Endothelial cell of umbilical vein (primary cell): ENCODE measurements around the gene ADAM22. TPM values are rescaled to one million over a fixed set of nuclear protein-coding genes. Genes with fewer than 3 reads are reported as not detected.

Experiments
- BruUV-seq: library from RNA; stranded (reverse); fragments of 400-500 nt; replicated peaks from 2 replicates; lab custom pipeline; 2021; lab: Mats Ljungman, UMichigan
- CTCF ChIA-PET: fragments of 300-600, 350-600 bp; sonication (Branson Sonifier 250); formaldehyde crosslinking; loops from one replicate; lab custom pipeline; 2021; ENCODE audit warnings: antibody characterized with exemption, inconsistent platforms; lab: Charles Lee
- POLR2A ChIA-PET: fragments of 300-600, 350-600 bp; sonication (Branson Sonifier 250); formaldehyde crosslinking; loops from one replicate; lab custom pipeline; 2021; ENCODE audit warnings: antibody characterized with exemption, inconsistent platforms; lab: Charles Lee
- DNase-seq: peaks from one replicate; pipeline ENCODE4 v3.0.0-alpha.2; 2011; ENCODE audit warnings: low read depth, low spot score
- FAIRE-seq: peaks from 2 replicates; lab custom pipeline; 2011; peaks lifted over from hg19 to GRCh38; lab: Jason Lieb, UNC
- H2AFZ ChIP-seq: 2 replicates; pipeline ENCODE4 v1.6.0; 2012; ENCODE audit warnings: low read depth, low read length, control low read depth, inconsistent platforms
- H3K27ac ChIP-seq: 2 replicates; pipeline ENCODE4 v1.5.1; 2011; ENCODE audit warnings: low read depth, mild to moderate bottlenecking, control low read depth, low read length, moderate library complexity; ENCODE audit not compliant: insufficient read depth
- H3K27me3 ChIP-seq, 2 experiments: 2 replicates each; pipeline versions ENCODE4 v1.6.0 to v1.6.1; 2011; ENCODE audit warnings: low read length in 2 of 2, mixed read lengths in 1 of 2; ENCODE audit not compliant: control insufficient read depth in 2 of 2, insufficient read depth in 2 of 2
- H3K36me3 ChIP-seq, 2 experiments: 2 replicates in 1 of 2; 3 replicates in 1 of 2; pipeline ENCODE4 v1.5.1; 2011; ENCODE audit warnings: low read length in 2 of 2, mild to moderate bottlenecking in 1 of 2, moderate library complexity in 1 of 2; ENCODE audit not compliant: control insufficient read depth in 2 of 2, insufficient read depth in 2 of 2; ENCODE audit errors: extremely low read depth in 1 of 2
- H3K4me1 ChIP-seq: 3 replicates; pipeline ENCODE4 v1.5.1; 2011; ENCODE audit warnings: mild to moderate bottlenecking, low read length; ENCODE audit not compliant: control insufficient read depth, insufficient read depth; ENCODE audit errors: extremely low read depth
- H3K4me2 ChIP-seq: 2 replicates; pipeline ENCODE4 v1.6.1; 2011; ENCODE audit warnings: low read length, control low read depth, mixed read lengths; ENCODE audit not compliant: insufficient read depth
- H3K4me3 ChIP-seq, 3 experiments: fragments of 200-600 bp in 1 of 3; sonication (generic), shearing (Covaris generic) in 1 of 3; replicated peaks in 1 of 3; 2 replicates each; pipeline ENCODE4 v1.5.1; 2011 to 2016; ENCODE audit warnings: control low read depth in 3 of 3, low read length in 3 of 3, mild to moderate bottlenecking in 2 of 3, inconsistent platforms in 1 of 3, low read depth in 1 of 3, moderate library complexity in 1 of 3; ENCODE audit not compliant: insufficient read depth in 1 of 3
- H3K79me2 ChIP-seq: 2 replicates; pipeline ENCODE4 v1.6.0; 2012; ENCODE audit warnings: low read length, inconsistent platforms; ENCODE audit not compliant: control insufficient read depth, insufficient read depth
- H3K9ac ChIP-seq: replicated peaks from 2 replicates; pipeline ENCODE3; 2011; ENCODE audit warnings: low read length, control low read depth; ENCODE audit not compliant: insufficient read depth; ENCODE audit errors: extremely low read depth
- H3K9me1 ChIP-seq: replicated peaks from 3 replicates; pipeline ENCODE4 v1.6.0; 2011; ENCODE audit warnings: mild to moderate bottlenecking, low read length; ENCODE audit not compliant: control insufficient read depth, insufficient read depth; ENCODE audit errors: extremely low read depth
- H3K9me3 ChIP-seq: replicated peaks from 2 replicates; pipeline ENCODE4 v1.5.1; 2012; ENCODE audit warnings: low read length, inconsistent platforms; ENCODE audit not compliant: control insufficient read depth, insufficient read depth
- H4K20me1 ChIP-seq: replicated peaks from 2 replicates; pipeline ENCODE3; 2011; ENCODE audit warnings: mild to moderate bottlenecking, low read length; ENCODE audit not compliant: control insufficient read depth, insufficient read depth; ENCODE audit errors: extremely low read depth
- EZH2 ChIP-seq: IDR thresholded peaks from 2 replicates; pipeline ENCODE4 v1.6.1; 2012; ENCODE audit warnings: borderline replicate concordance, low read depth, mild to moderate bottlenecking, moderate library complexity, low read length, inconsistent platforms; ENCODE audit not compliant: severe bottlenecking
- FOS ChIP-seq: IDR thresholded peaks from 2 replicates; pipeline ENCODE4 v1.6.1; 2011; ENCODE audit warnings: mild to moderate bottlenecking, low read length, moderate library complexity, borderline replicate concordance; ENCODE audit not compliant: insufficient read depth
- GATA2 ChIP-seq: IDR thresholded peaks from 2 replicates; pipeline ENCODE4 v1.7.0; 2011; ENCODE audit warnings: low read depth, mild to moderate bottlenecking, moderate library complexity, mixed read lengths, low read length; ENCODE audit not compliant: insufficient read length, insufficient read depth
- JUN ChIP-seq: IDR thresholded peaks from 2 replicates; pipeline ENCODE4 v1.6.1; 2011; ENCODE audit warnings: borderline replicate concordance, low read depth; ENCODE audit not compliant: insufficient read length, insufficient read depth
- MYC ChIP-seq: IDR thresholded peaks from one replicate; pipeline ENCODE4 v1.6.1; 2011; ENCODE audit warnings: mild to moderate bottlenecking, low read depth, low read length
- POLR2A ChIP-seq: IDR thresholded peaks from 2 replicates; pipeline ENCODE4 v1.6.1; 2012; ENCODE audit warnings: low read depth, mild to moderate bottlenecking, control low read depth, low read length
- POLR2AphosphoS5 ChIP-seq: IDR thresholded peaks from 2 replicates; pipeline ENCODE4 v1.6.1; 2012; ENCODE audit warnings: low read depth, mild to moderate bottlenecking, control low read depth, low read length, moderate library complexity; ENCODE audit not compliant: insufficient read depth
- dilution Hi-C: fragments of 300-500 bp; cut with MboI; formaldehyde crosslinking; loops from one replicate; pipeline ENCODE4 v1.15.0; 2019; ENCODE audit warnings: low sequenced_read_pairs; ENCODE audit not compliant: extremely low pct_ligation_motif_present
- intact Hi-C: fragments of 100-400 bp; cut with micrococcal nuclease; formaldehyde crosslinking; loops from one replicate; pipeline ENCODE4 v1.10.0; 2022
- polyA plus RNA-seq, 4 experiments: library from polyadenylated mRNA; depleted of rRNA in 3 of 4; stranded (reverse) in 3 of 4; unstranded in 1 of 4; fragments of >200 nt; gene quantifications; 2 replicates each; pipeline versions ENCODE4 v1.2.1 to v1.2.3, GENCODE V29; 2011 to 2012; ENCODE audit warnings: missing spikeins in 1 of 4
- total RNA-seq: library from RNA; stranded (reverse); gene quantifications from 2 replicates; pipeline ENCODE4 v1.2.3, GENCODE V29; 2021
- TF ChIP-seq, protein P1 (sequence below): IDR thresholded peaks from 2 replicates; pipeline ENCODE4 v1.6.1; 2011; ENCODE audit not compliant: insufficient read depth, insufficient read length
- TF ChIP-seq, protein P2 (sequence below), 2 donors: IDR thresholded peaks; 1 replicate in 1 of 2; 2 replicates in 1 of 2; pipeline ENCODE4 v1.5.1; 2011; ENCODE audit warnings: low read length in 2 of 2, mild to moderate bottlenecking in 2 of 2, moderate library complexity in 2 of 2, control low read depth in 1 of 2, inconsistent platforms in 1 of 2, low read depth in 1 of 2; ENCODE audit not compliant: insufficient read depth in 1 of 2; ENCODE audit errors: extremely low read depth in 1 of 2

ADAM22 gene
- total and polyA plus RNA-seq, 2 donors (not counting 3 experiments of a cell fraction or from before 2014, with no cell fraction given) = 0.33 to 0.53 TPM

DNA sequence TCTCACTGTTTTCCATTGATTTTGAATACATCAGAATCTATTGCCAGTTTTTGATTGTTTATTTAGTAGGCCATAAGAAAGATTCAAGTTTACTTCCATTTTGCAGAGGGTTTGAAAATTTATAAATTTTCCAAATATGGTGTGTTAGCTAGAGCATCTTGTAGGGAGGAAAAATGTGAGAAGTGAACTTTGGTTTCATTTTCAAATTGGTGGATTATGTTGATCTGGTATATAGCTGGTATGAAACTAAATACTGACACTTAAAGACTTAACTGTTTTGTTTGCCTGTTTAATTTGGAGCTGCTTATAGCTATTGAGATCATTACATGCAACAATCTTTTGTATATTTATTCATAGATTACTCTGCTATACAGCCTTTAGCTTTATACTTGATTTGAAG lies 108.1 kb downstream of the ADAM22 start:
- intact Hi-C loops = no loop called here
- dilution Hi-C loops = no loop called here
- BruUV-seq = no TSS peak
- Histone ChIP-seq H3K36me3 (no peaks in the 10 kb centered on the region), H3K4me3 (no peak overlapping the region), H3K79me2 (no peaks in the 10 kb centered on the region), H3K4me2 (no peak overlapping the region), H3K9me3 (no peaks in the 10 kb centered on the region), H3K27ac (no peak overlapping the region), H4K20me1 (no peaks in the 10 kb centered on the region), H3K9ac (no peak overlapping the region), H2AFZ (no peak overlapping the region), H3K9me1 (no peaks in the 10 kb centered on the region), H3K27me3 (no peaks in the 10 kb centered on the region), H3K4me1 (no peaks in the 10 kb centered on the region)
- POLR2A ChIA-PET = no interaction called here
- CTCF ChIA-PET = interaction anchor here (1.5 kb wide), 1 partner anchor 30 kb away, joined by 3 read pairs; no protein-coding TSS in a partner anchor
- no peak for TF ChIP-seq POLR2AphosphoS5
- TF ChIP-seq MYC = no peak
- TF ChIP-seq, protein P1, sequence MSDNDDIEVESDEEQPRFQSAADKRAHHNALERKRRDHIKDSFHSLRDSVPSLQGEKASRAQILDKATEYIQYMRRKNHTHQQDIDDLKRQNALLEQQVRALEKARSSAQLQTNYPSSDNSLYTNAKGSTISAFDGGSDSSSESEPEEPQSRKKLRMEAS = no peak
- no peak for TF ChIP-seq JUN
- no peak for TF ChIP-seq GATA2
- TF ChIP-seq EZH2 = no peak
- TF ChIP-seq POLR2A = no peak
- TF ChIP-seq, protein P2, sequence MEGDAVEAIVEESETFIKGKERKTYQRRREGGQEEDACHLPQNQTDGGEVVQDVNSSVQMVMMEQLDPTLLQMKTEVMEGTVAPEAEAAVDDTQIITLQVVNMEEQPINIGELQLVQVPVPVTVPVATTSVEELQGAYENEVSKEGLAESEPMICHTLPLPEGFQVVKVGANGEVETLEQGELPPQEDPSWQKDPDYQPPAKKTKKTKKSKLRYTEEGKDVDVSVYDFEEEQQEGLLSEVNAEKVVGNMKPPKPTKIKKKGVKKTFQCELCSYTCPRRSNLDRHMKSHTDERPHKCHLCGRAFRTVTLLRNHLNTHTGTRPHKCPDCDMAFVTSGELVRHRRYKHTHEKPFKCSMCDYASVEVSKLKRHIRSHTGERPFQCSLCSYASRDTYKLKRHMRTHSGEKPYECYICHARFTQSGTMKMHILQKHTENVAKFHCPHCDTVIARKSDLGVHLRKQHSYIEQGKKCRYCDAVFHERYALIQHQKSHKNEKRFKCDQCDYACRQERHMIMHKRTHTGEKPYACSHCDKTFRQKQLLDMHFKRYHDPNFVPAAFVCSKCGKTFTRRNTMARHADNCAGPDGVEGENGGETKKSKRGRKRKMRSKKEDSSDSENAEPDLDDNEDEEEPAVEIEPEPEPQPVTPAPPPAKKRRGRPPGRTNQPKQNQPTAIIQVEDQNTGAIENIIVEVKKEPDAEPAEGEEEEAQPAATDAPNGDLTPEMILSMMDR (IDR thresholded peaks at IDR 0.05; ENCODE audit: extremely low read depth in 1 of 2, insufficient read depth in 1 of 2, low read depth in 1 of 2, low read length in 2 of 2) = no peak
- TF ChIP-seq FOS = no peak
- FAIRE-seq = no peak
- no peak for DNase-seq
